Testis (tissue), 3 donors: ENCODE measurements around the gene DNAAF8. TPM values are rescaled to one million over a fixed set of nuclear protein-coding genes. Genes with fewer than 3 reads are reported as not detected.
A peak's percentile ranks its signal among the peaks of the same experiment; 100 is the strongest.

Experiments
- DNase-seq: peaks from one replicate; pipeline ENCODE4 v3.0.0-alpha.2; 2019
- H3K27ac ChIP-seq, 2 donors: fragments of 200-600 bp; sonication (generic); one replicate each; pipeline ENCODE4 v1.5.1; 2019
- H3K27me3 ChIP-seq: fragments of 200-600 bp; sonication (generic); one replicate; pipeline ENCODE4 v1.5.1; 2019
- H3K36me3 ChIP-seq: fragments of 200-600 bp; sonication (generic); one replicate; pipeline ENCODE4 v1.5.1; 2017; ENCODE audit warnings: low read depth; ENCODE audit errors: missing control alignments
- H3K4me1 ChIP-seq: fragments of 200-600 bp; sonication (generic); one replicate; pipeline ENCODE4 v1.5.1; 2019
- H3K4me3 ChIP-seq, 2 donors: fragments of 200-600 bp; sonication (generic); one replicate each; pipeline ENCODE4 v1.5.1; 2017 to 2019
- H3K9me3 ChIP-seq: fragments of 200-600 bp; sonication (generic); one replicate; pipeline ENCODE4 v1.5.1; 2017
- POLR2A ChIP-seq: fragments of 450-650 bp; IDR thresholded peaks from one replicate; pipeline ENCODE4 v1.6.1; 2017; ENCODE audit warnings: antibody characterized with exemption, mild to moderate bottlenecking, moderate library complexity
- WGBS, 2 donors: methylation state at CpG; one replicate each; pipeline ENCODE4 v1.1.5; 2018; 5-methylcytosine and 5-hydroxymethylcytosine counted together
- intact Hi-C: fragments of 100-400 bp; cut with DNase I; formaldehyde crosslinking; loops from one replicate; pipeline ENCODE4 v1.15.1; 2023; ENCODE audit warnings: low total_unique reads
- polyA plus RNA-seq: library from polyadenylated mRNA; stranded (reverse); fragments of 350-450 nt; fragmentation: Illumina TruSeq; extraction: RNeasy Lipid Tissue Mini Kit (QIAGEN cat#74804); gene quantifications from one replicate; pipeline ENCODE4 v1.2.3, GENCODE V29; 2014; ENCODE audit warnings: low read depth, low replicate concordance; ENCODE audit not compliant: insufficient read depth
- total RNA-seq, 2 donors: library from RNA; depleted of rRNA; stranded (reverse); fragments of >200 nt; gene quantifications; one replicate each; pipeline ENCODE4 v1.2.3, GENCODE V29; 2016
- TF ChIP-seq, protein P1 (sequence below), 3 experiments: fragments of 450-650 bp in 2 of 3; fragments of 200-600 bp in 1 of 3; sonication (generic) in 1 of 3; IDR thresholded peaks; one replicate each; pipeline ENCODE4 v1.5.1; 2016 to 2019; ENCODE audit warnings: antibody characterized with exemption in 3 of 3, mild to moderate bottlenecking in 2 of 3, moderate library complexity in 1 of 3

The DNAAF8 gene
- total and polyA plus RNA-seq, 3 donors from 2014 or later = 61.6 to 238 (median 70.0) TPM

DNA sequence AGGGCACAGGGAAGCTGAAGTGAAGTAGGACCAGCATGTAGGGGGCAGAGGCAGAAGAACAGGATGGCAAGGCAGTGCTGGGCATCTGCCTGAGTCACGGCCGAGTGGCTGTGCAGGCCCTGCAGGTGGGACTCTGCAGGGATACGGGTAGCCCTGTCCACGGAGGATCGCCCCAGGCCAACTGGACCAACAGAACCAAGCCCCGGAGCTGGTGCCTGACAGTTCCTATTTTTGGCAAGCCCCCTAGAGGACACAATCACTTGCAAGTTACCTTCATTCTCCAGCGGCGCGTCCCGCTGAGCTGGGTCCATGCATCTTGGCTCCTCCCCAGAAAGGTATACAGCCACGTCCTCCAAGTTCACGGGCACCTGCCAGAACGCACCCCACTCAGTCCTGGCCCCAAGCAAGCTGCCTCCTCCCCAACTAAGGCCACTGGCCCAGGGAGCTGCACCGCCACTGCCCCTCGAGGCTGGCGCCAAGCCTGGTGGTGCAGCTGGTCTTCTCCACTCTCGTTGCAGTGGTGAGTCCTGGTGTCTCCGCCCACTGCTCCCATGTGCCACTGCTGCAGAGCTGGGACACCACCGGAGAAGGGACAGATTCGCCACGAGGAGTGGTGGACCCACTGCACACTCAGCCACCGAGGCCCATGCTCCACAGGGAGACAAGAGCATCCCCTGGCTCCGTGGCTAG is 26.0 kb downstream of the DNAAF8 start:
- Histone ChIP-seq H3K27ac (no peak overlapping the region), H3K9me3 (no peaks in the 10 kb centered on the region), H3K4me3 (no peak overlapping the region), H3K4me1 (peaks cover under 1% of the 10 kb centered on the region), H3K27me3 (no peaks in the 10 kb centered on the region), H3K36me3 (no peaks in the 10 kb centered on the region)
- DNase-seq = no peak
- TF ChIP-seq POLR2A = no peak
- TF ChIP-seq, protein P1, sequence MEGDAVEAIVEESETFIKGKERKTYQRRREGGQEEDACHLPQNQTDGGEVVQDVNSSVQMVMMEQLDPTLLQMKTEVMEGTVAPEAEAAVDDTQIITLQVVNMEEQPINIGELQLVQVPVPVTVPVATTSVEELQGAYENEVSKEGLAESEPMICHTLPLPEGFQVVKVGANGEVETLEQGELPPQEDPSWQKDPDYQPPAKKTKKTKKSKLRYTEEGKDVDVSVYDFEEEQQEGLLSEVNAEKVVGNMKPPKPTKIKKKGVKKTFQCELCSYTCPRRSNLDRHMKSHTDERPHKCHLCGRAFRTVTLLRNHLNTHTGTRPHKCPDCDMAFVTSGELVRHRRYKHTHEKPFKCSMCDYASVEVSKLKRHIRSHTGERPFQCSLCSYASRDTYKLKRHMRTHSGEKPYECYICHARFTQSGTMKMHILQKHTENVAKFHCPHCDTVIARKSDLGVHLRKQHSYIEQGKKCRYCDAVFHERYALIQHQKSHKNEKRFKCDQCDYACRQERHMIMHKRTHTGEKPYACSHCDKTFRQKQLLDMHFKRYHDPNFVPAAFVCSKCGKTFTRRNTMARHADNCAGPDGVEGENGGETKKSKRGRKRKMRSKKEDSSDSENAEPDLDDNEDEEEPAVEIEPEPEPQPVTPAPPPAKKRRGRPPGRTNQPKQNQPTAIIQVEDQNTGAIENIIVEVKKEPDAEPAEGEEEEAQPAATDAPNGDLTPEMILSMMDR (IDR thresholded peaks at IDR 0.05) = no peak
- intact Hi-C loops = loop anchor here (10.0 kb wide), 1 partner anchor 156 kb away; no protein-coding TSS in a partner anchor
- 86 to 91% methylated on average over 21 to 23 of the region's 23 CpGs for WGBS, 2 donors

DNA sequence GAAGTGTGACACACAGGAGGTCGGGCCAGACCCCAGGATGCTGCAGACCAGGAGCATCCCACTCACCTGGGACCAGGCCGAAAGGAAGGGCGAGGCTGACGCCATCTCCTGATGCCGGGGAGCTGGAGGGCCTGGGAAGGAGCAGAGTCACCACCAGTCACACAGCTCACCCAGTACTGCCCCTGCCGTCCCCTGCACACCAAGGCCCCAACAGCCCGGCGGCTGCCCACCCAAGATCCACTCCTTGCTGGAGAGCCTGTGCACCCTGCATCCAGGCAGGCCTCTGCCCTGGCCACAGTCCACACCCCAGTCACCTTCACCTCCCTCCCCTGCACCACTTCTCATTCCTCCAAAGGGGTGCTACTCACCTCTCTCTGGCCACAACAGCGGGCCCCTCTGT is 27.9 kb downstream of the DNAAF8 start:
- TF ChIP-seq, protein P1 (IDR thresholded peaks at IDR 0.05) = no peak
- TF ChIP-seq POLR2A = no peak
- no peak for DNase-seq
- Histone ChIP-seq H3K27ac (no peak overlapping the region), H3K4me3 (no peak overlapping the region), H3K36me3 (no peaks in the 10 kb centered on the region), H3K4me1 (peaks cover 11% of the 10 kb centered on the region), H3K27me3 (no peaks in the 10 kb centered on the region), H3K9me3 (no peaks in the 10 kb centered on the region)
- intact Hi-C loops = loop anchor here (10.0 kb wide), 1 partner anchor 157 kb away; no protein-coding TSS in a partner anchor
- 90 to 93% methylated on average over 8 to 9 of the region's 9 CpGs for WGBS, 2 donors

DNA sequence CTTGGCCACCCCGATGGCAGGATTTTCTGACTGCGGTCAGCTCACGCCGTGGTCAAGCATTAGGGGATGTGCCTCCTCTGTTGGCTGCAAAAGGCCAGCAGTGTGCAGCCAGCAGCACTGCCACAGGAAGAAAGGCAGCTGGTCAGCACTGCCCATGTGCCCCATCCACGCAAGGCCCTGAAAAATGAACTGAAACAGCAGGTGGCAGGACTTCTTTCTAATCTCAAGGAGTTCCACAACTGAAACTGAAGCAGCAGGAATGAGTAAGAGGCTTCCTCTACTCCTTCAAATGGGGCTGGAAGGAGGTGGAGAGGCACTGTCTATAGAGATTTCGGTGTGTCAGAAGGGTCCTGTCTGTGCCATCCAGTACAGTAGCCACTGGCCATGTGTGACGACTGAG is 29.5 kb downstream of the DNAAF8 start:
- TF ChIP-seq, protein P1 (IDR thresholded peaks at IDR 0.05) = no peak
- TF ChIP-seq POLR2A = no peak
- Histone ChIP-seq H3K4me3 (no peak overlapping the region), H3K27me3 (no peaks in the 10 kb centered on the region), H3K27ac (no peak overlapping the region), H3K9me3 (no peaks in the 10 kb centered on the region), H3K36me3 (no peaks in the 10 kb centered on the region), H3K4me1 (peaks cover 19% of the 10 kb centered on the region)
- no peak for DNase-seq
- 90% methylated on average over 4 to 7 of the region's 7 CpGs for WGBS, 2 donors
- intact Hi-C loops = loop anchor here (10.0 kb wide), 1 partner anchor 159 kb away; no protein-coding TSS in a partner anchor

DNA sequence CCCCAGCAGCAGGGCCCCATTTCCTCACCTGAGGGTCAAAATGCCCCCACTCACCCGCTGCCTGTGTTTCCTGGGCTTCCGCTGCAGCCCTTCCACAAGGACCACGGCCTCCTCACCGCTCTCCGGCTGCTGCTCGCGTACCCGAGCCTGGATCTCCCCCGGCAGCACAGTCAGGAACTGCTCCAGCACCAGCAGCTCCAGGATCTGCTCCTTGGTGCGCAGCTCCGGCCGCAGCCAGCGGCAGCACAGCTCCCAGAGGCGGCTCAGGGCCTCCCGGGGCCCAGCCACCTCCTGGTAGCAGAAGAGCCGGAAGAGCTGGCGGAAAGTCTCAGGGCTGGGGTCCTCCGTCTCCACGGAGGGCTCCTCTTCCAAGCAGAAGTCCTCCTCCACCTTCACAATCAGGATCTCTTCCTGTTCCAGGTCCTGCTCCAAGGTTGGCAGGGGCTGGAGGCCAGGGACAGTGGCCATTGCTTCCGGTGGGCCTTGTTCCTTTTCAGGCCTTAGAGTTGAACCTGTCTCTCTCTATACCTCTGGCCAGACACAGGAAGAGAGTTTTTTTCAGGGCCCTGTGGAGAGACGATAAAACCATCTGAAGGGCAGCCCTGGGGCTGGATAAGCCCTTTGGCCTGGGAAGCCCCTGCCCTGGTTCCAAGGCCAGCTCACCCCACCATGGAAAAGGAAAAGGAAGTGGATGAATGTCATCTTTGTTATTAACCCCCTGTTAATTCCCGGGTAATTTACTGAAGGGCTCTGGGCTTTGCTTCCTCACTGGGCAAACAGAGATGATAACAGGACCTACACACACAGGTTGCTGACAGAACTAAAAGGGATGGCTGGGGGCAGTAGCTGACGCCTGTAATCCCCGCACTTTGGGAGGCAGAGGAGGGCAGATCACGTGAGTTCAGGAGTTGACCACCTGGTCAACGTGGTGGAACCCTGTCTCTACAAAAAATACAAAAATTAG is 31.5 kb downstream of the DNAAF8 start:
- Histone ChIP-seq H3K4me3 (peak overlapping the region; percentile 94 to 99), H3K27me3 (no peaks in the 10 kb centered on the region), H3K27ac (no peak overlapping the region), H3K4me1 (peaks cover 19% of the 10 kb centered on the region), H3K36me3 (no peaks in the 10 kb centered on the region), H3K9me3 (no peaks in the 10 kb centered on the region)
- no peak for DNase-seq
- TF ChIP-seq, protein P1 (IDR thresholded peaks at IDR 0.05) = no peak
- no peak for TF ChIP-seq POLR2A
- 26 to 59% methylated on average over 7 to 26 of the region's 26 CpGs for WGBS, 2 donors
- intact Hi-C loops = loop anchor here (10.0 kb wide), 1 partner anchor 161 kb away; no protein-coding TSS in a partner anchor
